Keratinocyte (primary cell): ENCODE data around the gene PLCG2. TPM values are rescaled to one million over a fixed set of nuclear protein-coding genes. Genes with fewer than 3 reads are reported as not detected.

Experiments used
- DNase-seq: peaks from one replicate; pipeline ENCODE4 v3.0.0-alpha.2; 2011; ENCODE audit warnings: low read depth, missing footprints, low spot score
- FAIRE-seq: peaks from 2 replicates; lab custom pipeline; 2011; peaks lifted over from hg19 to GRCh38; lab: Jason Lieb, UNC
- H2AFZ ChIP-seq: 2 replicates; pipeline ENCODE4 v1.6.0; 2012; ENCODE audit warnings: low read length, control low read depth, inconsistent platforms; ENCODE audit not compliant: control insufficient read depth
- H3K27ac ChIP-seq: 2 replicates; pipeline ENCODE4 v1.5.1; 2011; ENCODE audit warnings: low read length; ENCODE audit not compliant: control insufficient read depth, insufficient read depth
- H3K27me3 ChIP-seq: 3 replicates; pipeline ENCODE4 v1.6.0; 2011; ENCODE audit warnings: low read length; ENCODE audit not compliant: control insufficient read depth, insufficient read depth; ENCODE audit errors: extremely low read depth
- H3K36me3 ChIP-seq, 2 experiments: 2 replicates in 1 of 2; 3 replicates in 1 of 2; pipeline ENCODE4 v1.5.1; 2011; ENCODE audit warnings: low read length in 2 of 2, mild to moderate bottlenecking in 1 of 2; ENCODE audit not compliant: control insufficient read depth in 2 of 2, insufficient read depth in 2 of 2; ENCODE audit errors: extremely low read depth in 1 of 2
- H3K4me1 ChIP-seq: 3 replicates; pipeline ENCODE4 v1.5.1; 2011; ENCODE audit warnings: low read length; ENCODE audit not compliant: control insufficient read depth, insufficient read depth; ENCODE audit errors: extremely low read depth
- H3K4me2 ChIP-seq: 3 replicates; pipeline ENCODE4 v1.6.0; 2011; ENCODE audit warnings: low read depth, low read length; ENCODE audit not compliant: control insufficient read depth, insufficient read depth; ENCODE audit errors: extremely low read depth
- H3K4me3 ChIP-seq, 3 experiments: fragments of 200-600 bp in 1 of 3; sonication (generic) in 1 of 3; 2 replicates in 2 of 3; 3 replicates in 1 of 3; pipeline ENCODE4 v1.5.1; 2011 to 2016; ENCODE audit warnings: low read length in 3 of 3, mild to moderate bottlenecking in 3 of 3, control low read depth in 2 of 3, inconsistent platforms in 1 of 3, low read depth in 1 of 3, mixed read lengths in 1 of 3, mixed run types in 1 of 3, moderate library complexity in 1 of 3; ENCODE audit not compliant: control insufficient read depth in 2 of 3, insufficient read depth in 2 of 3; ENCODE audit errors: extremely low read depth in 1 of 3
- H3K79me2 ChIP-seq: 2 replicates; pipeline ENCODE4 v1.6.0; 2012; ENCODE audit warnings: low read length; ENCODE audit not compliant: control insufficient read depth, insufficient read depth
- H3K9ac ChIP-seq: 3 replicates; pipeline ENCODE4 v1.6.0; 2011; ENCODE audit warnings: low read length; ENCODE audit not compliant: control insufficient read depth, insufficient read depth; ENCODE audit errors: extremely low read depth
- H3K9me1 ChIP-seq: 3 replicates; pipeline ENCODE4 v1.6.0; 2011; ENCODE audit warnings: low read length; ENCODE audit not compliant: control insufficient read depth, insufficient read depth; ENCODE audit errors: extremely low read depth
- H3K9me3 ChIP-seq: 2 replicates; pipeline ENCODE4 v1.5.1; 2012; ENCODE audit warnings: low read depth, low read length; ENCODE audit not compliant: control insufficient read depth
- H4K20me1 ChIP-seq: 3 replicates; pipeline ENCODE4 v1.6.0; 2011; ENCODE audit warnings: low read length; ENCODE audit not compliant: control insufficient read depth, insufficient read depth; ENCODE audit errors: extremely low read depth
- EZH2 ChIP-seq: IDR thresholded peaks from one replicate; pipeline ENCODE4 v1.6.1; 2012; ENCODE audit warnings: inconsistent platforms, mild to moderate bottlenecking, low read length, moderate library complexity
- dilution Hi-C: fragments of 300-500 bp; cut with MboI; formaldehyde crosslinking; loops from one replicate; pipeline ENCODE4 v1.7.0; 2020; ENCODE audit warnings: low sequenced_read_pairs; ENCODE audit not compliant: extremely low pct_ligation_motif_present
- polyA plus RNA-seq, 5 experiments: library from polyadenylated mRNA; depleted of rRNA in 3 of 5; stranded (reverse) in 3 of 5; stranded (forward) in 1 of 5; unstranded in 1 of 5; fragments of >200 nt; gene quantifications; 1 replicate in 1 of 5; 2 replicates in 3 of 5; 3 replicates in 1 of 5; pipeline versions ENCODE4 v1.2.1 to v1.2.3, GENCODE V29; 2011 to 2012; ENCODE audit warnings: missing spikeins in 2 of 5, low read depth in 1 of 5, low replicate concordance in 1 of 5
- TF ChIP-seq, protein P1 (sequence below), 3 experiments: IDR thresholded peaks in 1 of 3; conservative IDR thresholded peaks in 1 of 3; optimal IDR thresholded peaks in 1 of 3; 2 replicates in 2 of 3; 3 replicates in 1 of 3; pipeline versions ENCODE3 to v1.5.1; 2011; ENCODE audit warnings: low read length in 3 of 3, mild to moderate bottlenecking in 3 of 3, moderate library complexity in 2 of 3, control low read depth in 1 of 3, inconsistent platforms in 1 of 3; ENCODE audit not compliant: insufficient read depth in 2 of 3; ENCODE audit errors: extremely low read depth in 1 of 3

PLCG2 gene
- polyA plus RNA-seq, 1 donor (not counting 4 experiments of a cell fraction or from before 2014, with no cell fraction given) = 3.5 TPM

DNA sequence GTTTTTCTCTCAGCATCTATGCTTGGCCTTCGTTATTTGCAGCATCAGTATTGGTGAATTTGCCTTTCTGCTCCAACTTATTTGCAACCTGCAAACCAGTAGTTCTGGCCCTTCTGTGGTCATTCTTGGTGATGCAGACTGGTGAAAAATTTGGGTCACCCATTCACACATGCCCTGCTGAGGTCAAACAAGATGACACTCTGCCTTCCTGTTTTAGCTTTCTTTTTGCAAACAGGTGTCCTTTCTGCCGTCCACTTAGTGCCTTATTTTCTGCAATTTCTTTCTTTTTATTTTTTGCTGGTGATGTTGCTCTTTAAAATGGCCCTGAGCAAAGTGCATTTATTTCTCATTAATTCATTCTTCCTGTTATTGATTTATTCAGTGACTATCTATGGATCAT is 31.3 kb downstream of the PLCG2 start:
- dilution Hi-C loops = no loop called here
- no peak for FAIRE-seq

GRCh38 chr16:81810894-81811538 is 31.9 kb downstream of the PLCG2 start:
- Histone ChIP-seq H3K4me1 (no peaks in the 10 kb centered on the region), H3K9me3 (no peaks in the 10 kb centered on the region)

More for the DNA sequence above, 31.3 kb downstream of the PLCG2 start:
- Histone ChIP-seq H2AFZ (no peak overlapping the region), H3K4me1 (no peaks in the 10 kb centered on the region), H3K9ac (no peak overlapping the region), H3K4me3 (no peak overlapping the region), H3K36me3 (no peaks in the 10 kb centered on the region), H3K27me3 (peaks cover 6% of the 10 kb centered on the region), H3K27ac (no peak overlapping the region), H3K9me3 (no peaks in the 10 kb centered on the region), H4K20me1 (no peaks in the 10 kb centered on the region), H3K4me2 (no peak overlapping the region), H3K9me1 (no peaks in the 10 kb centered on the region), H3K79me2 (no peaks in the 10 kb centered on the region)
- no peak for TF ChIP-seq EZH2
- TF ChIP-seq, protein P1, sequence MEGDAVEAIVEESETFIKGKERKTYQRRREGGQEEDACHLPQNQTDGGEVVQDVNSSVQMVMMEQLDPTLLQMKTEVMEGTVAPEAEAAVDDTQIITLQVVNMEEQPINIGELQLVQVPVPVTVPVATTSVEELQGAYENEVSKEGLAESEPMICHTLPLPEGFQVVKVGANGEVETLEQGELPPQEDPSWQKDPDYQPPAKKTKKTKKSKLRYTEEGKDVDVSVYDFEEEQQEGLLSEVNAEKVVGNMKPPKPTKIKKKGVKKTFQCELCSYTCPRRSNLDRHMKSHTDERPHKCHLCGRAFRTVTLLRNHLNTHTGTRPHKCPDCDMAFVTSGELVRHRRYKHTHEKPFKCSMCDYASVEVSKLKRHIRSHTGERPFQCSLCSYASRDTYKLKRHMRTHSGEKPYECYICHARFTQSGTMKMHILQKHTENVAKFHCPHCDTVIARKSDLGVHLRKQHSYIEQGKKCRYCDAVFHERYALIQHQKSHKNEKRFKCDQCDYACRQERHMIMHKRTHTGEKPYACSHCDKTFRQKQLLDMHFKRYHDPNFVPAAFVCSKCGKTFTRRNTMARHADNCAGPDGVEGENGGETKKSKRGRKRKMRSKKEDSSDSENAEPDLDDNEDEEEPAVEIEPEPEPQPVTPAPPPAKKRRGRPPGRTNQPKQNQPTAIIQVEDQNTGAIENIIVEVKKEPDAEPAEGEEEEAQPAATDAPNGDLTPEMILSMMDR (optimal IDR thresholded peaks at IDR 0.05 in 1 of 3, IDR thresholded peaks at IDR 0.05 in 1 of 3, conservative IDR thresholded peaks at IDR 0.05 in 1 of 3; ENCODE audit: extremely low read depth in 1 of 3, insufficient read depth in 2 of 3, low read length in 3 of 3) = no peak
- DNase-seq = no peak

More at GRCh38 chr16:81810894-81811538, 31.9 kb downstream of the PLCG2 start:
- no peaks in the 10 kb centered on the region for H4K20me1 ChIP-seq
- H3K9ac ChIP-seq = no peak overlapping the region
- H3K27me3 ChIP-seq = peaks cover 6% of the 10 kb centered on the region
- H2AFZ ChIP-seq = no peak overlapping the region
- H3K27ac ChIP-seq = no peak overlapping the region
- H3K9me1 ChIP-seq = no peaks in the 10 kb centered on the region
- H3K36me3 ChIP-seq = no peaks in the 10 kb centered on the region
- H3K79me2 ChIP-seq = no peaks in the 10 kb centered on the region
- DNase-seq = no peak
- FAIRE-seq = no peak
- H3K4me3 ChIP-seq = no peak overlapping the region
- H3K4me2 ChIP-seq = no peak overlapping the region
- dilution Hi-C loops = no loop called here
- TF ChIP-seq EZH2 = no peak
- TF ChIP-seq, protein P1 (optimal IDR thresholded peaks at IDR 0.05 in 1 of 3, IDR thresholded peaks at IDR 0.05 in 1 of 3, conservative IDR thresholded peaks at IDR 0.05 in 1 of 3; ENCODE audit: extremely low read depth in 1 of 3, insufficient read depth in 2 of 3, low read length in 3 of 3) = no peak
